Liver (tissue), 9 donors: ENCODE data around the gene RUNX1. TPM values are rescaled to one million over a fixed set of nuclear protein-coding genes. Genes with fewer than 3 reads are reported as not detected.

ENCODE experiments used
- DNase-seq: peaks from one replicate; pipeline ENCODE4 v3.0.0-alpha.2; 2017; ENCODE audit warnings: low spot score
- H3K27ac ChIP-seq, 2 donors: one replicate each; pipeline ENCODE4 v1.7.0; 2013; ENCODE audit warnings: inconsistent platforms in 2 of 2, low read length in 2 of 2, control low read depth in 1 of 2, low read depth in 1 of 2, mild to moderate bottlenecking in 1 of 2
- H3K27me3 ChIP-seq, 4 donors: one replicate each; pipeline versions ENCODE4 v1.6.1 to v1.7.0; 2013; ENCODE audit warnings: low read length in 3 of 4, inconsistent platforms in 1 of 4, mild to moderate bottlenecking in 1 of 4, moderate library complexity in 1 of 4; ENCODE audit not compliant: control insufficient read depth in 4 of 4, insufficient read depth in 4 of 4
- H3K36me3 ChIP-seq, 4 donors: one replicate each; pipeline versions ENCODE4 v1.6.1 to v1.7.0; 2013; ENCODE audit warnings: low read length in 3 of 4, mild to moderate bottlenecking in 3 of 4, low read depth in 1 of 4, moderate library complexity in 1 of 4; ENCODE audit not compliant: control insufficient read depth in 4 of 4, insufficient read depth in 3 of 4
- H3K4me1 ChIP-seq, 4 donors: one replicate each; pipeline versions ENCODE4 v1.6.1 to v1.7.0; 2013; ENCODE audit warnings: low read length in 3 of 4, mild to moderate bottlenecking in 3 of 4, moderate library complexity in 1 of 4; ENCODE audit not compliant: control insufficient read depth in 4 of 4, insufficient read depth in 4 of 4
- H3K4me3 ChIP-seq, 3 donors: one replicate each; pipeline versions ENCODE4 v1.6.1 to v1.7.0; 2013; ENCODE audit warnings: low read length in 3 of 3, control low read depth in 1 of 3, low read depth in 1 of 3, mild to moderate bottlenecking in 1 of 3
- H3K9ac ChIP-seq, 2 donors: one replicate each; pipeline ENCODE4 v1.7.0; 2013; ENCODE audit warnings: low read length in 2 of 2, mild to moderate bottlenecking in 2 of 2, moderate library complexity in 2 of 2, control low read depth in 1 of 2, low read depth in 1 of 2
- H3K9me3 ChIP-seq, 4 donors: one replicate each; pipeline versions ENCODE4 v1.6.1 to v1.7.0; 2013; ENCODE audit warnings: low read length in 3 of 4; ENCODE audit not compliant: control insufficient read depth in 4 of 4
- EGR1 ChIP-seq, 2 donors: IDR thresholded peaks; 2 replicates each; pipeline ENCODE4 v1.6.1; 2016 to 2018; ENCODE audit warnings: antibody characterized with exemption in 2 of 2, low read depth in 2 of 2
- FOXA1 ChIP-seq: IDR thresholded peaks from 2 replicates; pipeline ENCODE4 v1.6.1; 2016; ENCODE audit warnings: antibody characterized with exemption
- FOXA2 ChIP-seq: IDR thresholded peaks from 2 replicates; pipeline ENCODE4 v1.6.1; 2016; ENCODE audit warnings: antibody characterized with exemption
- HNF4A ChIP-seq, 2 donors: conservative IDR thresholded peaks; 2 replicates each; pipeline ENCODE4 v1.6.1; 2016; ENCODE audit warnings: antibody characterized with exemption in 2 of 2, mild to moderate bottlenecking in 2 of 2
- JUND ChIP-seq, 2 donors: IDR thresholded peaks; 2 replicates each; pipeline ENCODE4 v1.6.1; 2016; ENCODE audit warnings: antibody characterized with exemption in 2 of 2
- NR2F2 ChIP-seq: IDR thresholded peaks from 2 replicates; pipeline ENCODE4 v1.6.1; 2016; ENCODE audit warnings: antibody characterized with exemption
- RAD21 ChIP-seq, 2 donors: IDR thresholded peaks; 2 replicates each; pipeline ENCODE4 v1.6.1; 2016; ENCODE audit warnings: antibody characterized with exemption in 2 of 2, mild to moderate bottlenecking in 2 of 2
- RXRA ChIP-seq, 2 donors: IDR thresholded peaks; 2 replicates each; pipeline ENCODE4 v1.6.1; 2017 to 2018; ENCODE audit warnings: antibody characterized with exemption in 2 of 2, mild to moderate bottlenecking in 1 of 2
- TAF1 ChIP-seq: conservative IDR thresholded peaks from 2 replicates; pipeline ENCODE4 v1.6.1; 2016; ENCODE audit warnings: antibody characterized with exemption, mild to moderate bottlenecking
- YY1 ChIP-seq: IDR thresholded peaks from 2 replicates; pipeline ENCODE4 v1.6.1; 2016; ENCODE audit warnings: antibody characterized with exemption, mild to moderate bottlenecking
- WGBS: extraction: QIAGEN DNeasy Blood & Tissue Kit; methylation state at CpG from one replicate; pipeline ENCODE4 v1.1.7; 2013; 5-methylcytosine and 5-hydroxymethylcytosine counted together
- polyA plus RNA-seq, 2 donors: library from polyadenylated mRNA; stranded (reverse) in 1 of 2; unstranded in 1 of 2; fragments of 200-250 nt in 1 of 2; fragments of >200 nt in 1 of 2; fragmentation: Nextera tagmentation in 1 of 2; extraction: Ambion mirVana in 1 of 2; gene quantifications; one replicate each; pipeline versions ENCODE4 v1.2.1 to v1.2.3, GENCODE V29; 2013 to 2015
- total RNA-seq, 2 donors: library from RNA; depleted of rRNA; stranded (reverse); fragments of >200 nt; gene quantifications; one replicate each; pipeline ENCODE4 v1.2.3, GENCODE V29; 2014
- TF ChIP-seq, protein P1 (sequence below): fragments of 150-350 bp; IDR thresholded peaks from 2 replicates; pipeline ENCODE4 v1.5.1; 2017; ENCODE audit warnings: improper control_type of control experiment, low read depth, low read length; ENCODE audit not compliant: missing input control
- TF ChIP-seq, protein P2 (sequence below): IDR thresholded peaks from 2 replicates; pipeline ENCODE4 v1.6.1; 2016; ENCODE audit warnings: antibody characterized with exemption, mild to moderate bottlenecking
- TF ChIP-seq, protein P3 (sequence below): IDR thresholded peaks from 2 replicates; pipeline ENCODE4 v1.6.1; 2016; ENCODE audit warnings: antibody characterized with exemption
- donor health status: healthy.
- donor health status: healthy.
- donor health status: healthy.
- donor health status: healthy.
- donor health status: healthy.

Gene RUNX1
- total and polyA plus RNA-seq, 4 donors, result 0.98 to 7.2 (median 3.1) TPM

DNA sequence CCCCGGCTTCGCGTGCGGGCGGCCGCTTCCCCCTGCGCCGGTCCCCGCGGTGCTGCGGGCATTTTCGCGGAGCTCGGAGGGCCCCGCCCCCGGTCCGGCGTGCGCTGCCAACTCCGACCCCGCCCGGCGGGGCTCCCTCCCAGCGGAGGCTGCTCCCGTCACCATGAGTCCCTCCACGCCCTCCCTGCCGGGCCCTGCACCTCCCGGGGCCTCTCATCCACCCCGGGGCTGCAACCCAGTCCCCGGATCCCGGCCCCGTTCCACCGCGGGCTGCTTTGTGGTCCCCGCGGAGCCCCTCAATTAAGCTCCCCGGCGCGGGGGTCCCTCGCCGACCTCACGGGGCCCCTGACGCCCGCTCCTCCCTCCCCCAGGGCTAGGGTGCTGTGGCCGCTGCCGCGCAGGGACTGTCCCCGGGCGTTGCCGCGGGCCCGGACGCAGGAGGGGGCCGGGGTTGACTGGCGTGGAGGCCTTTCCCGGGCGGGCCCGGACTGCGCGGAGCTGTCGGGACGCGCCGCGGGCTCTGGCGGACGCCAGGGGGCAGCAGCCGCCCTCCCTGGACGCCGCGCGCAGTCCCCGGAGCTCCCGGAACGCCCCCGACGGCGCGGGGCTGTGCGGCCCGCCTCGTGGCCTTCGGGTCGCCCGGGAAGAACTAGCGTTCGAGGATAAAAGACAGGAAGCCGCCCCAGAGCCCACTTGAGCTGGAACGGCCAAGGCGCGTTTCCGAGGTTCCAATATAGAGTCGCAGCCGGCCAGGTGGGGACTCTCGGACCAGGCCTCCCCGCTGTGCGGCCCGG is 159.2 kb downstream of the RUNX1 start:
- H3K9me3 ChIP-seq, result no peaks in the 10 kb centered on the region
- H3K4me3 ChIP-seq, result peak overlapping the region in 2 of 3 donors; percentile 75 to 98
- H3K27ac ChIP-seq, result peak overlapping the region; percentile 82 to 90
- TF ChIP-seq YY1 (no peak), FOXA1 (no peak), JUND (IDR thresholded peaks at IDR 0.05) (no peak), NR2F2 (no peak), FOXA2 (no peak), HNF4A (conservative IDR thresholded peaks at IDR 0.05) (no peak), RAD21 (IDR thresholded peaks at IDR 0.05) (peak; percentile 48 to 70)
- TF ChIP-seq, protein P1, sequence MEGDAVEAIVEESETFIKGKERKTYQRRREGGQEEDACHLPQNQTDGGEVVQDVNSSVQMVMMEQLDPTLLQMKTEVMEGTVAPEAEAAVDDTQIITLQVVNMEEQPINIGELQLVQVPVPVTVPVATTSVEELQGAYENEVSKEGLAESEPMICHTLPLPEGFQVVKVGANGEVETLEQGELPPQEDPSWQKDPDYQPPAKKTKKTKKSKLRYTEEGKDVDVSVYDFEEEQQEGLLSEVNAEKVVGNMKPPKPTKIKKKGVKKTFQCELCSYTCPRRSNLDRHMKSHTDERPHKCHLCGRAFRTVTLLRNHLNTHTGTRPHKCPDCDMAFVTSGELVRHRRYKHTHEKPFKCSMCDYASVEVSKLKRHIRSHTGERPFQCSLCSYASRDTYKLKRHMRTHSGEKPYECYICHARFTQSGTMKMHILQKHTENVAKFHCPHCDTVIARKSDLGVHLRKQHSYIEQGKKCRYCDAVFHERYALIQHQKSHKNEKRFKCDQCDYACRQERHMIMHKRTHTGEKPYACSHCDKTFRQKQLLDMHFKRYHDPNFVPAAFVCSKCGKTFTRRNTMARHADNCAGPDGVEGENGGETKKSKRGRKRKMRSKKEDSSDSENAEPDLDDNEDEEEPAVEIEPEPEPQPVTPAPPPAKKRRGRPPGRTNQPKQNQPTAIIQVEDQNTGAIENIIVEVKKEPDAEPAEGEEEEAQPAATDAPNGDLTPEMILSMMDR, result peak; percentile 83
- TF ChIP-seq, protein P2, sequence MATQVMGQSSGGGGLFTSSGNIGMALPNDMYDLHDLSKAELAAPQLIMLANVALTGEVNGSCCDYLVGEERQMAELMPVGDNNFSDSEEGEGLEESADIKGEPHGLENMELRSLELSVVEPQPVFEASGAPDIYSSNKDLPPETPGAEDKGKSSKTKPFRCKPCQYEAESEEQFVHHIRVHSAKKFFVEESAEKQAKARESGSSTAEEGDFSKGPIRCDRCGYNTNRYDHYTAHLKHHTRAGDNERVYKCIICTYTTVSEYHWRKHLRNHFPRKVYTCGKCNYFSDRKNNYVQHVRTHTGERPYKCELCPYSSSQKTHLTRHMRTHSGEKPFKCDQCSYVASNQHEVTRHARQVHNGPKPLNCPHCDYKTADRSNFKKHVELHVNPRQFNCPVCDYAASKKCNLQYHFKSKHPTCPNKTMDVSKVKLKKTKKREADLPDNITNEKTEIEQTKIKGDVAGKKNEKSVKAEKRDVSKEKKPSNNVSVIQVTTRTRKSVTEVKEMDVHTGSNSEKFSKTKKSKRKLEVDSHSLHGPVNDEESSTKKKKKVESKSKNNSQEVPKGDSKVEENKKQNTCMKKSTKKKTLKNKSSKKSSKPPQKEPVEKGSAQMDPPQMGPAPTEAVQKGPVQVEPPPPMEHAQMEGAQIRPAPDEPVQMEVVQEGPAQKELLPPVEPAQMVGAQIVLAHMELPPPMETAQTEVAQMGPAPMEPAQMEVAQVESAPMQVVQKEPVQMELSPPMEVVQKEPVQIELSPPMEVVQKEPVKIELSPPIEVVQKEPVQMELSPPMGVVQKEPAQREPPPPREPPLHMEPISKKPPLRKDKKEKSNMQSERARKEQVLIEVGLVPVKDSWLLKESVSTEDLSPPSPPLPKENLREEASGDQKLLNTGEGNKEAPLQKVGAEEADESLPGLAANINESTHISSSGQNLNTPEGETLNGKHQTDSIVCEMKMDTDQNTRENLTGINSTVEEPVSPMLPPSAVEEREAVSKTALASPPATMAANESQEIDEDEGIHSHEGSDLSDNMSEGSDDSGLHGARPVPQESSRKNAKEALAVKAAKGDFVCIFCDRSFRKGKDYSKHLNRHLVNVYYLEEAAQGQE, result no peak
- TF ChIP-seq, protein P3, sequence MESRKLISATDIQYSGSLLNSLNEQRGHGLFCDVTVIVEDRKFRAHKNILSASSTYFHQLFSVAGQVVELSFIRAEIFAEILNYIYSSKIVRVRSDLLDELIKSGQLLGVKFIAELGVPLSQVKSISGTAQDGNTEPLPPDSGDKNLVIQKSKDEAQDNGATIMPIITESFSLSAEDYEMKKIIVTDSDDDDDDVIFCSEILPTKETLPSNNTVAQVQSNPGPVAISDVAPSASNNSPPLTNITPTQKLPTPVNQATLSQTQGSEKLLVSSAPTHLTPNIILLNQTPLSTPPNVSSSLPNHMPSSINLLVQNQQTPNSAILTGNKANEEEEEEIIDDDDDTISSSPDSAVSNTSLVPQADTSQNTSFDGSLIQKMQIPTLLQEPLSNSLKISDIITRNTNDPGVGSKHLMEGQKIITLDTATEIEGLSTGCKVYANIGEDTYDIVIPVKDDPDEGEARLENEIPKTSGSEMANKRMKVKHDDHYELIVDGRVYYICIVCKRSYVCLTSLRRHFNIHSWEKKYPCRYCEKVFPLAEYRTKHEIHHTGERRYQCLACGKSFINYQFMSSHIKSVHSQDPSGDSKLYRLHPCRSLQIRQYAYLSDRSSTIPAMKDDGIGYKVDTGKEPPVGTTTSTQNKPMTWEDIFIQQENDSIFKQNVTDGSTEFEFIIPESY, result no peak
- H3K27me3 ChIP-seq, result peaks cover 0 to 4% (median 3%) of the 10 kb centered on the region in 4 donors
- 2% methylated on average over 98 of the region's 98 CpGs for WGBS
- no peaks in the 10 kb centered on the region for H3K36me3 ChIP-seq
- H3K4me1 ChIP-seq, result peaks cover 0 to 18% (median 14%) of the 10 kb centered on the region in 4 donors
- DNase-seq, result peak; percentile 79
- peak overlapping the region in 1 of 2 donors; percentile 37 for H3K9ac ChIP-seq

DNA sequence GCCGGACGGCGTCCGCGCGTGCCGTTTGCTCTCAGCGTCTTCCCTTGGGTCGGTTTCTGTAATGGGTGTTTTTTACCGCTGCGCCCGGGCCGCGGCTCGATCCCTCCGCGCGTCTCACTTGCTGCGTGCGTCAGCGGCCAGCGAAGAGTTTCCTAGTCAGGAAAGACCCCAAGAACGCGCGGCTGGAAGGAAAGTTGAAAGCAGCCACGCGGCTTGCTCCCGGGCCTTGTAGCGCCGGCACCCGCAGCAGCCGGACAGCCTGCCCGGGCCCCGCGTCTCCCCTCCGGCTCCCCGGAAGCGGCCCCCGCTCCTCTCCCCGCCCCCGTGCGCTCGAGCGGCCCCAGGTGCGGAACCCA is 159.8 kb downstream of the RUNX1 start:
- under 1% methylated on average over 45 of the region's 45 CpGs for WGBS
- no peaks in the 10 kb centered on the region for H3K36me3 ChIP-seq
- H3K9ac ChIP-seq, result peak overlapping the region in 1 of 2 donors; percentile 84
- no peak for TF ChIP-seq TAF1
- no peak for TF ChIP-seq NR2F2
- no peak for TF ChIP-seq RXRA (IDR thresholded peaks at IDR 0.05)
- no peak for TF ChIP-seq EGR1 (IDR thresholded peaks at IDR 0.05; ENCODE audit: low read depth in 2 of 2)
- TF ChIP-seq RAD21 (IDR thresholded peaks at IDR 0.05), result no peak
- TF ChIP-seq FOXA1, result no peak
- H3K27me3 ChIP-seq, result peaks cover 0 to 4% (median 3%) of the 10 kb centered on the region in 4 donors
- H3K27ac ChIP-seq, result peak overlapping the region; percentile 82 to 90
- no peaks in the 10 kb centered on the region for H3K9me3 ChIP-seq
- peaks cover 0 to 18% (median 14%) of the 10 kb centered on the region in 4 donors for H3K4me1 ChIP-seq
- peak; percentile 59 for DNase-seq
- H3K4me3 ChIP-seq, result peak overlapping the region; percentile 54 to 98 (median 75)
